HFFc6 (cell line): ENCODE measurements around the gene GPR17. TPM values are rescaled to one million over a fixed set of nuclear protein-coding genes. Genes with fewer than 3 reads are reported as not detected.

Source experiments
- DNase-seq: peaks from one replicate; pipeline ENCODE4 v3.0.0-alpha.2; 2018
- H3K27ac Mint-ChIP-seq: 2 replicates; pipeline ENCODE4 v1.8.0; 2020; ENCODE audit warnings: mild to moderate bottlenecking, mixed read lengths
- H3K27me3 Mint-ChIP-seq: 2 replicates; pipeline ENCODE4 v1.8.0; 2021; ENCODE audit warnings: mild to moderate bottlenecking, moderate library complexity, mixed read lengths; ENCODE audit not compliant: insufficient read depth
- H3K36me3 Mint-ChIP-seq: 2 replicates; pipeline ENCODE4 v1.8.0; 2021; ENCODE audit warnings: low read depth, mixed read lengths
- H3K4me1 Mint-ChIP-seq: 2 replicates; pipeline ENCODE4 v1.8.0; 2020; ENCODE audit warnings: low read depth, mixed read lengths
- H3K4me3 Mint-ChIP-seq: 2 replicates; pipeline ENCODE4 v1.8.0; 2020; ENCODE audit warnings: mild to moderate bottlenecking, moderate library complexity, mixed read lengths
- H3K9me3 Mint-ChIP-seq: 2 replicates; pipeline ENCODE4 v1.8.0; 2020; ENCODE audit warnings: mild to moderate bottlenecking, mixed read lengths
- total RNA-seq, 6 experiments: library from RNA; stranded (reverse); fragmentation: NEBNext Ultra II Directional; extraction: Animal tissue kit (Norgen Biotek cat#: 25700); gene quantifications; 2 replicates in 1 of 6; 3 replicates in 5 of 6; pipeline ENCODE4 v1.2.3, GENCODE V29; 2021
- TF ChIP-seq, protein P1 (sequence below): fragments of 200-600 bp; sonication (generic); IDR thresholded peaks from 2 replicates; pipeline ENCODE4 v1.5.0; 2021; ENCODE audit warnings: antibody characterized with exemption, mild to moderate bottlenecking

The GPR17 gene
- total RNA-seq, 6 experiments from 2014 or later, result not detected

DNA sequence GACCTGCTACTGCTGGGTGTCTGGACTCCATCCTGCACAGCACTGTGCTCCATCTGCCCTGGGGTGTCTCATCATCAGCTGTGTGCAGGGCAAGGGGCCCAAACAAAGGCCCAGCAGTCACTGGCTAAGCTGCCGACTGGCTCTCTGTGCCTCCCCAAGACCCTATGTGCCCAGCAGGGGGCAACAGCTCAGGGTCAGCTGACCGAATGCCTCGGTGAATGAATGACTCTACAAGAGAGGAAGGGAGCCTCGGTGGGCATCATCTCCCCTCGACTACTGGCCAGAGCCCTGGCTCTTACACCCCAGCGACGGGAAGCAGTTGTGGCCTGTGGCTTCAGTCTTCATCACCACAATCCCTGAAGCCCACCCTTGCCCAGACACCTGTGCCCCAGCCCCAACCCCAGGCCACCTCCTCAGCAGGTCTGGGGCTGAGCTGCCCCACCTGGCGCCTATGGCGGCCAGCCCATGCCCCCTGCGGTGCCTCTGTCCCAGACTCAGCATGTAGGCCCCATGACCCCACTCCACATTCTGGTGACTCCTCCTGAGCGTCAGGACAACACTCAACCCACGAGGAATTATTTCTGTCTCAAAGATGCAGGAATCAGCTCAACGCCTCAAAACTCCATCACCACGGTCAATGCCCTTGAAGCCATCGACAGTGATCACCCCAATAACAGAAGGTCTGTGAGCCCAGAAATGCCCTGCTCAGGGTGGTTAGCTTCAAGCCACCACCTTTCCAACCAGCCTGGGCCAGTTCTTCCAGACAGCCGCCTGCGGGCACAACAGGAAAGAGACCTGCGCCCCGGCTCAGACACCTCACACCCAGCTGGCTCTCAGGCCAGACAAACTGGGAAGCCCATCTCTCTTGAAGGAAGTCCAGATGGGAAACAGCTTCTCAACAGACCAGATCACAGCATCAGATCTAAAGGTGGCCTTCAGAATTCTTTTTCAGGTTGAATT is 1.6 kb upstream of the GPR17 start:
- Mint-ChIP-seq H3K36me3 (no peaks in the 10 kb centered on the region), H3K9me3 (no peaks in the 10 kb centered on the region), H3K4me1 (peaks cover 24% of the 10 kb centered on the region), H3K27me3 (peaks cover 2% of the 10 kb centered on the region), H3K4me3 (no peak overlapping the region), H3K27ac (peak overlapping the region; percentile 13; the same call in 1 of the 2 replicates)
- no peak for DNase-seq
- TF ChIP-seq, protein P1, sequence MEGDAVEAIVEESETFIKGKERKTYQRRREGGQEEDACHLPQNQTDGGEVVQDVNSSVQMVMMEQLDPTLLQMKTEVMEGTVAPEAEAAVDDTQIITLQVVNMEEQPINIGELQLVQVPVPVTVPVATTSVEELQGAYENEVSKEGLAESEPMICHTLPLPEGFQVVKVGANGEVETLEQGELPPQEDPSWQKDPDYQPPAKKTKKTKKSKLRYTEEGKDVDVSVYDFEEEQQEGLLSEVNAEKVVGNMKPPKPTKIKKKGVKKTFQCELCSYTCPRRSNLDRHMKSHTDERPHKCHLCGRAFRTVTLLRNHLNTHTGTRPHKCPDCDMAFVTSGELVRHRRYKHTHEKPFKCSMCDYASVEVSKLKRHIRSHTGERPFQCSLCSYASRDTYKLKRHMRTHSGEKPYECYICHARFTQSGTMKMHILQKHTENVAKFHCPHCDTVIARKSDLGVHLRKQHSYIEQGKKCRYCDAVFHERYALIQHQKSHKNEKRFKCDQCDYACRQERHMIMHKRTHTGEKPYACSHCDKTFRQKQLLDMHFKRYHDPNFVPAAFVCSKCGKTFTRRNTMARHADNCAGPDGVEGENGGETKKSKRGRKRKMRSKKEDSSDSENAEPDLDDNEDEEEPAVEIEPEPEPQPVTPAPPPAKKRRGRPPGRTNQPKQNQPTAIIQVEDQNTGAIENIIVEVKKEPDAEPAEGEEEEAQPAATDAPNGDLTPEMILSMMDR, result peak; percentile 52

- Mint-ChIP-seq H3K27me3 (peaks cover 2% of the 10 kb centered on the region), H3K4me3 (no peak overlapping the region), H3K9me3 (no peaks in the 10 kb centered on the region), H3K4me1 (peaks cover 29% of the 10 kb centered on the region), H3K36me3 (no peaks in the 10 kb centered on the region), H3K27ac (0 out of 2 replicates have a peak overlapping the region, but pooled peaks have one; percentile 13)
- TF ChIP-seq, protein P1, result no peak
- DNase-seq, result no peak
These were observed 943 bp upstream of the GPR17 start for GRCh38 chr2:127645026-127645394.

DNA sequence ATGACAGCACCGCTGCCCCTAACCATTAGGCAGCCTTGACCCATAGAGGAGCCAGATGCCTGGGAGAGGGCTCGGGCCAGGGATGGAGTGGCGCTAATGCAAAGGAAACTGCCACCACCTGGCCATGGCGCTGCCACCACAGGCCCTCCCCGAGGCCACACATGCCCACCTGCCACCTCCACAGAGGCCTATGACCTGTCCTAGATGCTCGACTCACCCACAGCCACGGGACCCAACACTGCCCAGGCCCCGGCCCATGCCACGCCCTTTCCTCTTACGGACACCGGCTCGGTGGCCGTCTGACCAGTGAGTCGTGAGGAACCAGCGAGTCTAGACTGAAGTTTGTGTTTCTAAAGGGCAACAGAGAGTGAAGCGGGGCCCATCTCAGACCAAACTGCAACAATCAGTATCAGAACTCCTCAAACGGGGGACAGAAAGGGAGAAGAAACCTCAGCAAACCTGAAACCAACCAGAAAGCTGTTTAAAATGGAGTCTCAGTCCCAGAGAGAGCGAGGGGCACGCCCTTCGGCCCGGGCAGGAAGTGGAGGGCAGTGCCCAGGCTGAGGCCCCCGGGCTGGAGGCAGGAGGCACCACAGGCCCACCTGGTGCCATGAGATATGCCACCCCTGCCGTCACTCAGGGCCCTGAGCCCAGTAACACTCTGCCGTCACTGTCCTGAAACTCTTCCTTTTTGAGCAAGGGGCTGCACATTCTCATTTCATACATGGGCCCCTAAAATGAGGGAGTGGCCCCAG is 711 bp downstream of the GPR17 start:
- Mint-ChIP-seq H3K4me3 (no peak overlapping the region; the same call in 1 of the 2 replicates), H3K27ac (peak overlapping the region; percentile 67), H3K9me3 (no peaks in the 10 kb centered on the region), H3K4me1 (peaks cover 29% of the 10 kb centered on the region), H3K27me3 (peaks cover 2% of the 10 kb centered on the region), H3K36me3 (no peaks in the 10 kb centered on the region; the same call in 1 of the 2 replicates)
- TF ChIP-seq, protein P1, result no peak
- DNase-seq, result no peak

GRCh38 chr2:127647242-127648190 is 1.6 kb downstream of the GPR17 start:
- no peaks in the 10 kb centered on the region for H3K9me3 Mint-ChIP-seq
- TF ChIP-seq, protein P1, result no peak
- DNase-seq, result no peak
- no peaks in the 10 kb centered on the region; the same call in 1 of the 2 replicates for H3K36me3 Mint-ChIP-seq
- peak overlapping the region; percentile 67 for H3K27ac Mint-ChIP-seq
- H3K4me1 Mint-ChIP-seq, result peaks cover 29% of the 10 kb centered on the region
- H3K27me3 Mint-ChIP-seq, result peaks cover 2% of the 10 kb centered on the region
- H3K4me3 Mint-ChIP-seq, result no peak overlapping the region

- TF ChIP-seq, protein P1, result no peak
- no peaks in the 10 kb centered on the region; the same call in none of the 2 replicates for H3K27me3 Mint-ChIP-seq
- no peak overlapping the region for H3K4me3 Mint-ChIP-seq
- no peaks in the 10 kb centered on the region for H3K9me3 Mint-ChIP-seq
- H3K4me1 Mint-ChIP-seq, result peaks cover 29% of the 10 kb centered on the region
- no peak overlapping the region for H3K27ac Mint-ChIP-seq
- no peaks in the 10 kb centered on the region; the same call in 1 of the 2 replicates for H3K36me3 Mint-ChIP-seq
- DNase-seq, result no peak
These were observed 2.4 kb downstream of the GPR17 start for GRCh38 chr2:127648321-127648720.
